Left ventricle myocardium superior (tissue), 1 donor: ENCODE measurements around the gene NOVA2. TPM values are rescaled to one million over a fixed set of nuclear protein-coding genes. Genes with fewer than 3 reads are reported as not detected.

Source experiments
- ATAC-seq: fragments of 200-7000 bp; cut with Tn5 transposase; one replicate; pipeline ENCODE4 v1.9.1; 2020; ENCODE audit warnings: mild to moderate bottlenecking, moderate library complexity
- DNase-seq: peaks from one replicate; pipeline ENCODE4 v3.0.0-alpha.2; 2020
- intact Hi-C: fragments of 100-400 bp; cut with micrococcal nuclease; formaldehyde crosslinking; loops from one replicate; pipeline ENCODE4 v1.11.0; 2022
- total RNA-seq: library from RNA; stranded (reverse); fragmentation: NEBNext Ultra II Directional; extraction: Animal tissue kit (Norgen Biotek cat#: 25700); gene quantifications from one replicate; pipeline ENCODE4 v1.2.1, GENCODE V29; 2021
- donor health status: DM: no; HTN: yes; CAD: no; lungs with severe emphysema.

Gene NOVA2
- total RNA-seq, 1 donor from 2014 or later, result 5.9 TPM

GRCh38 chr19:45971260-45971902 lies 2.3 kb downstream of the NOVA2 start:
- peak; percentile 51 for ATAC-seq
- intact Hi-C loops, result no loop called here
- peak; percentile 46 for DNase-seq

- ATAC-seq, result no peak
- no peak for DNase-seq
- intact Hi-C loops, result no loop called here
Observed at GRCh38 chr19:45969676-45970075, 4.0 kb downstream of the NOVA2 start.

- intact Hi-C loops, result no loop called here
- no peak for DNase-seq
- ATAC-seq, result no peak
Observed at GRCh38 chr19:45968626-45969025, 5.0 kb downstream of the NOVA2 start.

GRCh38 chr19:45967246-45967645 lies 6.4 kb downstream of the NOVA2 start:
- DNase-seq (no peak), ATAC-seq (no peak)
- intact Hi-C loops, result no loop called here

- no peak for DNase-seq
- intact Hi-C loops, result no loop called here
- no peak for ATAC-seq
Observed at GRCh38 chr19:45962021-45962420, 11.6 kb downstream of the NOVA2 start.

GRCh38 chr19:45960595-45961235 lies 12.9 kb downstream of the NOVA2 start:
- DNase-seq (no peak), ATAC-seq (no peak)
- intact Hi-C loops, result no loop called here

- ATAC-seq (no peak), DNase-seq (no peak)
Observed at GRCh38 chr19:45959517-45960025, 14.1 kb downstream of the NOVA2 start.

GRCh38 chr19:45958769-45959516 lies 14.7 kb downstream of the NOVA2 start:
- no peak for DNase-seq
- intact Hi-C loops, result no loop called here
- ATAC-seq, result peak; percentile 20

More at GRCh38 chr19:45959517-45960025, 14.1 kb downstream of the NOVA2 start:
- intact Hi-C loops, result no loop called here

GRCh38 chr19:45958320-45958719 lies 15.3 kb downstream of the NOVA2 start:
- no peak for DNase-seq
- intact Hi-C loops, result no loop called here
- ATAC-seq, result no peak

GRCh38 chr19:45955905-45956608 lies 17.6 kb downstream of the NOVA2 start:
- intact Hi-C loops, result no loop called here
- ATAC-seq (peak; percentile 77), DNase-seq (peak; percentile 63)

- DNase-seq, result no peak
- ATAC-seq, result no peak
- intact Hi-C loops, result no loop called here
Observed at GRCh38 chr19:45954156-45954555, 19.5 kb downstream of the NOVA2 start.

GRCh38 chr19:45953676-45954075 lies 20.0 kb downstream of the NOVA2 start:
- intact Hi-C loops, result no loop called here
- ATAC-seq (no peak), DNase-seq (no peak)

- DNase-seq (peak; percentile 71), ATAC-seq (peak; percentile 65)
- intact Hi-C loops, result no loop called here
Observed at GRCh38 chr19:45952686-45953505, 20.8 kb downstream of the NOVA2 start.

- intact Hi-C loops, result no loop called here
Observed at GRCh38 chr19:45952341-45952685, 21.4 kb downstream of the NOVA2 start.

GRCh38 chr19:45947926-45948325 lies 25.7 kb downstream of the NOVA2 start:
- ATAC-seq (no peak), DNase-seq (no peak)
- intact Hi-C loops, result no loop called here

More at GRCh38 chr19:45952341-45952685, 21.4 kb downstream of the NOVA2 start:
- DNase-seq, result no peak
- ATAC-seq, result no peak

GRCh38 chr19:45940515-45940805 lies 33.2 kb downstream of the NOVA2 start:
- ATAC-seq (no peak), DNase-seq (no peak)
- intact Hi-C loops, result no loop called here

- DNase-seq (no peak), ATAC-seq (no peak)
- intact Hi-C loops, result no loop called here
Observed at GRCh38 chr19:45939792-45940514, 33.7 kb downstream of the NOVA2 start.

GRCh38 chr19:45938733-45939319 lies 34.8 kb downstream of the NOVA2 start:
- ATAC-seq, result no peak

More at GRCh38 chr19:45938733-45939319, 34.8 kb downstream of the NOVA2 start:
- intact Hi-C loops, result no loop called here
- DNase-seq, result no peak
